ENCODE data around the gene ERBB4. TPM values are rescaled to one million over a fixed set of nuclear protein-coding genes. Genes with fewer than 3 reads are reported as not detected.

Gene ERBB4
- total RNA-seq, 4 donors from 2014 or later: 5.5 to 21.0 (median 18.3) TPM

DNA sequence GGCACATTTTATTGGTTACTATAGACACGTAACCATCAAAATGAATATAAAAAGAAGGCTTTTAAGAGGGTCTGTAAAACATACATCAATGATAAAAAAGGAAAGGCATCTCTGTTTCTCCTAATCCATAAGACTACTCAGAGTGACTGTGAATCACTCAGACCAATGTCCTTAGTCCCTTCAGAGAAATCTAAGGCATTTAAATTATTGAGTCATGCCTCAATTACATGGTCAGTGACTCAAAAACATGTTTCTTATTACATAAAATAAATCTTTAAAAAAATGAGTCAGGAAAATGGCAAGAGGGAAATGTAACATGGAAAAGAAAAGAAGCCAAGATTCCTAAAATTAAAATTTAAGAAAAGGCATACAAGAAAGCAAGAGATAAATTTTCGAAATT is 146.6 kb downstream of the ERBB4 start:
- 94 to 96% methylated on average over 2 of the region's 2 CpGs for WGBS, 2 donors
- DNase-seq: no peak
- no peak for TF ChIP-seq POLR2A (IDR thresholded peaks at IDR 0.05)

DNA sequence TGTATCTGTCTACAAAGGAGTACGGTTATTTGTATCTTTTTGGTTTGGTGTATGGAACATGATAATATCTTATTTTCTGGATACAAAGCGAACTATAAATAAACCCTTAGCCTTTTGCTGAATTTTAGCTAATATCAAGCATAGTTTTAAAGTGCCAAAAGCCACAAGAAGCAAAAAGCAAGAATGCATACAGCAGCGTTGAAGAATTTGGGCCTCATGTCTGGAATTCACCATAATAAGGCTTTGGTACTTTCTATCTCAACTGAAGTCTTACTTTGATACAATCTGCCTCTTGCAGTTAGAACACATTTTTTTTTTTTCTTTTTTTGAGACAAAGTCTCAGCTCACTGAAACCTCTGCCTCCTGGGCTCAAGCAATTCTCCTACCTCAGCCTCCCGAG is 151.5 kb downstream of the ERBB4 start:
- WGBS, 2 donors: 84 to 90% methylated on average over 4 of the region's 4 CpGs
- H3K27ac ChIP-seq: no peak overlapping the region
- H3K4me1 ChIP-seq: no peaks in the 10 kb centered on the region

More for the DNA sequence above, 146.6 kb downstream of the ERBB4 start:
- intact Hi-C loops (cut with DNase I): no loop called here
- no peaks in the 10 kb centered on the region for H3K4me1 ChIP-seq
- H3K36me3 ChIP-seq: no peaks in the 10 kb centered on the region
- H3K27ac ChIP-seq: no peak overlapping the region
- H3K27me3 ChIP-seq: no peaks in the 10 kb centered on the region
- H3K4me3 ChIP-seq (replicated peaks in 1 of 3): no peak overlapping the region
- no peaks in the 10 kb centered on the region for H3K9me3 ChIP-seq

DNA sequence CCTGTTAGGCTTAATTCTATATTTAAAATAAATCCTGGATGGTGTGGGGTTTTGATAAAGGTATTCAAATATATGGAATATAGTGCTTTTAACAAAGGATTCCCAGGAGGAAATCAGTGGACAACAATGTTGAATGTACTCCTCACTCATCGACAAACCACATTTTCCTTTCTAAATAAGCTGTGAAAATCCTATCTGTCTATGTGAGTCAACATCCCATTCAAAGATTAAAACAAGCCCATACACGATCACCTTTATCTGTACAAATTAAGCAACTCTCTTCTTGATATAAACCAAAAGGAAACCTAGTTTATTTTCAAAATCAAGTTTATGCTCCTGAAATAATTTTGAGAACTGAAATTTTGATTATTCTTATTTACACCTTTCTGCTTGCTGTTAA is 153.4 kb downstream of the ERBB4 start:
- H3K4me3 ChIP-seq (replicated peaks in 1 of 3): no peak overlapping the region
- intact Hi-C loops (cut with DNase I): no loop called here
- no peak for DNase-seq
- H3K27me3 ChIP-seq: no peaks in the 10 kb centered on the region
- H3K36me3 ChIP-seq: no peaks in the 10 kb centered on the region
- H3K9me3 ChIP-seq: no peaks in the 10 kb centered on the region
- H3K27ac ChIP-seq: no peak overlapping the region
- H3K4me1 ChIP-seq: no peaks in the 10 kb centered on the region
- 88 to 89% methylated on average over 2 of the region's 2 CpGs for WGBS, 2 donors
- no peak for TF ChIP-seq POLR2A (IDR thresholded peaks at IDR 0.05)
- TF ChIP-seq, protein P1, sequence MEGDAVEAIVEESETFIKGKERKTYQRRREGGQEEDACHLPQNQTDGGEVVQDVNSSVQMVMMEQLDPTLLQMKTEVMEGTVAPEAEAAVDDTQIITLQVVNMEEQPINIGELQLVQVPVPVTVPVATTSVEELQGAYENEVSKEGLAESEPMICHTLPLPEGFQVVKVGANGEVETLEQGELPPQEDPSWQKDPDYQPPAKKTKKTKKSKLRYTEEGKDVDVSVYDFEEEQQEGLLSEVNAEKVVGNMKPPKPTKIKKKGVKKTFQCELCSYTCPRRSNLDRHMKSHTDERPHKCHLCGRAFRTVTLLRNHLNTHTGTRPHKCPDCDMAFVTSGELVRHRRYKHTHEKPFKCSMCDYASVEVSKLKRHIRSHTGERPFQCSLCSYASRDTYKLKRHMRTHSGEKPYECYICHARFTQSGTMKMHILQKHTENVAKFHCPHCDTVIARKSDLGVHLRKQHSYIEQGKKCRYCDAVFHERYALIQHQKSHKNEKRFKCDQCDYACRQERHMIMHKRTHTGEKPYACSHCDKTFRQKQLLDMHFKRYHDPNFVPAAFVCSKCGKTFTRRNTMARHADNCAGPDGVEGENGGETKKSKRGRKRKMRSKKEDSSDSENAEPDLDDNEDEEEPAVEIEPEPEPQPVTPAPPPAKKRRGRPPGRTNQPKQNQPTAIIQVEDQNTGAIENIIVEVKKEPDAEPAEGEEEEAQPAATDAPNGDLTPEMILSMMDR (IDR thresholded peaks at IDR 0.05): no peak

More for the DNA sequence above, 151.5 kb downstream of the ERBB4 start:
- TF ChIP-seq, protein P1 (IDR thresholded peaks at IDR 0.05): no peak
- no peak for TF ChIP-seq POLR2A (IDR thresholded peaks at IDR 0.05)
- Histone ChIP-seq H3K9me3 (no peaks in the 10 kb centered on the region), H3K36me3 (no peaks in the 10 kb centered on the region), H3K27me3 (no peaks in the 10 kb centered on the region), H3K4me3 (replicated peaks in 1 of 3) (no peak overlapping the region)
- no peak for DNase-seq
- intact Hi-C loops (cut with DNase I): no loop called here

- DNase-seq: no peak
- Histone ChIP-seq H3K27ac (no peak overlapping the region), H3K27me3 (no peaks in the 10 kb centered on the region), H3K36me3 (no peaks in the 10 kb centered on the region), H3K9me3 (no peaks in the 10 kb centered on the region), H3K4me1 (no peaks in the 10 kb centered on the region), H3K4me3 (replicated peaks in 1 of 3) (no peak overlapping the region)
- intact Hi-C loops (cut with DNase I): no loop called here
- TF ChIP-seq POLR2A (IDR thresholded peaks at IDR 0.05): no peak
- TF ChIP-seq, protein P1 (IDR thresholded peaks at IDR 0.05): no peak
- 86 to 89% methylated on average over 2 of the region's 2 CpGs for WGBS, 2 donors
Observed at GRCh38 chr2:212384027-212384426, 154.6 kb downstream of the ERBB4 start.

DNA sequence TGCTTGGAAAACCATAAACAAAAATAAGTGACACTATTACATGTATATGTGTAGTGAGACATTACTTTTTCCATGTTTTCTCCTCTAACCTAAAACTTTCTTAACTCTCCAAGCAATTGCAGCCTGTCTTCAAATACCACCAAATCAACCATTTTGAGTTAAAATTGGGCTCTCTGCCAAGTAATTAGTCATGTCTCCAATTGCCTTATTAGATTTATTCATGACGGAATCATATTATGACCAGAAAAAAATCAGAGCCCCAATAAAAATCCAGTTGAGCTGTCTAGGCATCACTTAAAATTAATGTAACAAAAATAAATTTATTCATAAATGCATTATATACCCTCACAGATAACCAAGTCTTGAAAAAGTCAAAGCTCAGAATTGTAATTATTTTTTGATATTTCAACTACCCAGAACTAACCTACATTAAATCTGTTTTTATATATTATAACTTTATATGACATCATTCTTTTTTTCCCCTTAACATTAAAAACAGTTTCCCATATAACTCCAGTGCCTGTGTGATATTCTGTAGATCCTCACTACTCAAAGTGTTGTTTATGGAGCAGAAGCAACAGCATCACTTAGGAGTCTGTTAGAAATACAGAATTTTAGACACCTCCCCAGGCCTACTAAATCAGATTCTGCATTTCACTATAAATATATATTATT is 157.0 kb downstream of the ERBB4 start:
- Histone ChIP-seq H3K27ac (no peak overlapping the region), H3K4me3 (replicated peaks in 1 of 3) (no peak overlapping the region), H3K4me1 (no peaks in the 10 kb centered on the region), H3K27me3 (no peaks in the 10 kb centered on the region), H3K9me3 (no peaks in the 10 kb centered on the region), H3K36me3 (no peaks in the 10 kb centered on the region)
- intact Hi-C loops (cut with DNase I): no loop called here
- TF ChIP-seq POLR2A (IDR thresholded peaks at IDR 0.05): no peak
- TF ChIP-seq, protein P1 (IDR thresholded peaks at IDR 0.05): no peak
- no peak for DNase-seq
- WGBS, 2 donors: 88 to 98% methylated on average over 1 of the region's 1 CpG
